Uterus (tissue), 4 donors: ENCODE measurements around the gene MTHFD2L. TPM values are rescaled to one million over a fixed set of nuclear protein-coding genes. Genes with fewer than 3 reads are reported as not detected.

Experiments used
- DNase-seq, 2 donors: peaks; one replicate each; pipeline ENCODE4 v3.0.0-alpha.2; 2019 to 2020
- H3K27ac ChIP-seq, 2 donors: fragments of 200-600 bp; sonication (generic); 1 replicate in 1 of 2; 2 replicates in 1 of 2; pipeline ENCODE4 v1.5.1; 2016 to 2018
- H3K27me3 ChIP-seq, 2 donors: fragments of 200-600 bp; sonication (generic); one replicate each; pipeline ENCODE4 v1.5.1; 2018 to 2019; ENCODE audit warnings: control low read depth in 1 of 2
- H3K36me3 ChIP-seq, 2 donors: fragments of 200-600 bp; sonication (generic); one replicate each; pipeline ENCODE4 v1.5.1; 2019; ENCODE audit warnings: control low read depth in 1 of 2
- H3K4me1 ChIP-seq, 2 donors: fragments of 200-600 bp; sonication (generic); one replicate each; pipeline ENCODE4 v1.5.1; 2018 to 2019; ENCODE audit warnings: control low read depth in 1 of 2
- H3K4me3 ChIP-seq, 2 donors: fragments of 200-600 bp; sonication (generic); 1 replicate in 1 of 2; 2 replicates in 1 of 2; pipeline ENCODE4 v1.5.1; 2018 to 2019; ENCODE audit warnings: mild to moderate bottlenecking in 1 of 2
- H3K9me3 ChIP-seq, 2 donors: fragments of 200-600 bp; sonication (generic); one replicate each; pipeline ENCODE4 v1.5.1; 2019; ENCODE audit warnings: control low read depth in 1 of 2
- POLR2A ChIP-seq, 2 donors: fragments of 450-650 bp; IDR thresholded peaks; one replicate each; pipeline ENCODE4 v1.6.1; 2016; ENCODE audit warnings: antibody characterized with exemption in 2 of 2, mild to moderate bottlenecking in 1 of 2, moderate library complexity in 1 of 2
- intact Hi-C: fragments of 100-400 bp; cut with DNase I; formaldehyde crosslinking; loops from one replicate; pipeline ENCODE4 v1.15.1; 2023; ENCODE audit warnings: low total_unique reads
- total RNA-seq, 4 donors: library from RNA; depleted of rRNA in 3 of 4; stranded (reverse); fragments of >200 nt in 3 of 4; gene quantifications; one replicate each; pipeline versions ENCODE4 v1.1.0 to v1.2.4, GENCODE V29; 2014 to 2023
- TF ChIP-seq, protein P1 (sequence below), 4 experiments: fragments of 200-600 bp in 2 of 4; fragments of 450-650 bp in 2 of 4; sonication (generic) in 2 of 4; IDR thresholded peaks; one replicate each; pipeline ENCODE4 v1.5.1; 2016 to 2019; ENCODE audit warnings: antibody characterized with exemption in 4 of 4, mild to moderate bottlenecking in 2 of 4, moderate library complexity in 1 of 4
- donor health status: DM: yes; HTN: yes; CAD: no.

The MTHFD2L gene
- total RNA-seq, 4 donors from 2014 or later, result 2.4 to 32.5 (median 12.9) TPM

- DNase-seq, result no peak
- intact Hi-C loops, result no loop called here
- no peaks in the 10 kb centered on the region for H3K9me3 ChIP-seq
- H3K36me3 ChIP-seq, result no peaks in the 10 kb centered on the region
- no peak for TF ChIP-seq POLR2A (IDR thresholded peaks at IDR 0.05)
- TF ChIP-seq, protein P1, sequence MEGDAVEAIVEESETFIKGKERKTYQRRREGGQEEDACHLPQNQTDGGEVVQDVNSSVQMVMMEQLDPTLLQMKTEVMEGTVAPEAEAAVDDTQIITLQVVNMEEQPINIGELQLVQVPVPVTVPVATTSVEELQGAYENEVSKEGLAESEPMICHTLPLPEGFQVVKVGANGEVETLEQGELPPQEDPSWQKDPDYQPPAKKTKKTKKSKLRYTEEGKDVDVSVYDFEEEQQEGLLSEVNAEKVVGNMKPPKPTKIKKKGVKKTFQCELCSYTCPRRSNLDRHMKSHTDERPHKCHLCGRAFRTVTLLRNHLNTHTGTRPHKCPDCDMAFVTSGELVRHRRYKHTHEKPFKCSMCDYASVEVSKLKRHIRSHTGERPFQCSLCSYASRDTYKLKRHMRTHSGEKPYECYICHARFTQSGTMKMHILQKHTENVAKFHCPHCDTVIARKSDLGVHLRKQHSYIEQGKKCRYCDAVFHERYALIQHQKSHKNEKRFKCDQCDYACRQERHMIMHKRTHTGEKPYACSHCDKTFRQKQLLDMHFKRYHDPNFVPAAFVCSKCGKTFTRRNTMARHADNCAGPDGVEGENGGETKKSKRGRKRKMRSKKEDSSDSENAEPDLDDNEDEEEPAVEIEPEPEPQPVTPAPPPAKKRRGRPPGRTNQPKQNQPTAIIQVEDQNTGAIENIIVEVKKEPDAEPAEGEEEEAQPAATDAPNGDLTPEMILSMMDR (IDR thresholded peaks at IDR 0.05), result no peak
- no peaks in the 10 kb centered on the region for H3K4me1 ChIP-seq
- no peaks in the 10 kb centered on the region for H3K27me3 ChIP-seq
- H3K27ac ChIP-seq, result no peak overlapping the region
- no peak overlapping the region for H3K4me3 ChIP-seq
Observed at GRCh38 chr4:74315376-74315775, 157.5 kb downstream of the MTHFD2L start.

DNA sequence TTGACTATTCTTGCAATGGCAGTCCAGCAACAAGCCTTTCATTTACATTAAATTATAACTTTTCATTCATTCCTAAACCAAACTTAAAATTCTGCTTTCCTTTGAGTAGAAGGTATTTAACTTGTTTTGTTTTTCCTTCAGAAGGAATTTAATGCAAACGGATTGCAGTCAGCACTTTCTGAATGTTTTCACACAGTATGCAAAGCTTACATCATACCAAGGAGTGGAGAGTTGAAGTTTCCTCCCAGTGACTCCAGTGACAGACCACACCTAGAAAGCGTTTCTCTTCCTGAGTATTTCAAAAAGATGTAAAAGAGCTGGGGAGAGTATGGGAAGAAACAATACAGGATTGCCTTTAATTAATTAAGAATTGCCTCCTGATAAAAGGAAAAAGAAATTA is 158.5 kb downstream of the MTHFD2L start:
- no peaks in the 10 kb centered on the region for H3K9me3 ChIP-seq
- no peak for DNase-seq
- no peaks in the 10 kb centered on the region for H3K4me1 ChIP-seq
- intact Hi-C loops, result no loop called here
- TF ChIP-seq POLR2A (IDR thresholded peaks at IDR 0.05), result no peak
- TF ChIP-seq, protein P1 (IDR thresholded peaks at IDR 0.05), result no peak
- no peak overlapping the region for H3K27ac ChIP-seq
- no peak overlapping the region for H3K4me3 ChIP-seq
- H3K27me3 ChIP-seq, result no peaks in the 10 kb centered on the region
- H3K36me3 ChIP-seq, result no peaks in the 10 kb centered on the region

DNA sequence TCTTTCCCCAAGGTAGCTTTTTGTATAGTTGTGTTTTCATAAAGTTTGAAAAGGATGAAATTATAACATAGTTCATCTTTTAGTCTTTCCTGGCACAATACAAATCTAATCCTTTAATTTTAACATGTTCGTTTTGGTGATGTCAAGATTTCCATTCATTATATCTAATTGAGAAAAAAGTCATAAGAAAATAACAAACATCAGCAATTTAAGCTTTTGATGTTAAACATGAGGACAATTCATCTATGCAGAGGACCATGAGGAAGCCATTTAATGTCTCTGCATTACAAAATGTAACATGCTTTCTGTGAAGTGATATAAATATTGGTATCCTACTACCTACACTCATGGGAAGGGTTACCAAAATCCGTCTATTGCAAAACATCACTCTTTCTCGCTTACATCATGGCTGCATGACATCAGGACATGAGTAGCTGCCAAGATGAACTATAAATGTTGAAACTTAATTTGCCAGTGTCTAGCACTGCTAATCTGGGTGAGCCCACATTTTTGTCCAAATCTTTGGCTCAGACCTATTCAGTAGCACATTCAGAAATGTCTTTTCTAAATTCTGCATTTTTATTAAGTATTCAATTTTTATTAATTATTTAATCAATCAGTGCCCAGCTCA is 159.8 kb downstream of the MTHFD2L start:
- Histone ChIP-seq H3K36me3 (no peaks in the 10 kb centered on the region), H3K4me3 (no peak overlapping the region), H3K9me3 (no peaks in the 10 kb centered on the region), H3K27ac (no peak overlapping the region), H3K27me3 (no peaks in the 10 kb centered on the region), H3K4me1 (no peaks in the 10 kb centered on the region)
- TF ChIP-seq, protein P1 (IDR thresholded peaks at IDR 0.05), result no peak
- TF ChIP-seq POLR2A (IDR thresholded peaks at IDR 0.05), result no peak
- intact Hi-C loops, result no loop called here
- DNase-seq, result no peak

DNA sequence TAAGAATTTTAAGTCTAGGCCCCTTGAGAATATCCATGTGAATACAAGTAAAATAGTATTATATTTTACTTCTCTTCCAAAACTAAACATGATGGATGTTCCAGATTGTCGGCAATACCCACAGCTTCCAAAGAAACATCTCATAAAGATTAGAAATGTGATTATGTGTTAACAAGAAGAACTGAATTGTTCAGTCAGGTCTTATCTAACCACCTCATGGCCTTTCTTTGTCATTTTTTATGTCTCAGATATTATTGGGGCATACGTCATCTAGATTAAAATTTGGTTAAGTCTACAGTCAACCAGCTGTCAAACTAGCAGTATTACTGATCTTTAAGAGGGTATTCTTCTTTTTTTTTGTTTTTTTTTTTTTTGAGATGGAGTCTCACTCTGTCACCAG is 160.4 kb downstream of the MTHFD2L start:
- no peaks in the 10 kb centered on the region for H3K36me3 ChIP-seq
- TF ChIP-seq, protein P1 (IDR thresholded peaks at IDR 0.05), result no peak
- no peak for TF ChIP-seq POLR2A (IDR thresholded peaks at IDR 0.05)

DNA sequence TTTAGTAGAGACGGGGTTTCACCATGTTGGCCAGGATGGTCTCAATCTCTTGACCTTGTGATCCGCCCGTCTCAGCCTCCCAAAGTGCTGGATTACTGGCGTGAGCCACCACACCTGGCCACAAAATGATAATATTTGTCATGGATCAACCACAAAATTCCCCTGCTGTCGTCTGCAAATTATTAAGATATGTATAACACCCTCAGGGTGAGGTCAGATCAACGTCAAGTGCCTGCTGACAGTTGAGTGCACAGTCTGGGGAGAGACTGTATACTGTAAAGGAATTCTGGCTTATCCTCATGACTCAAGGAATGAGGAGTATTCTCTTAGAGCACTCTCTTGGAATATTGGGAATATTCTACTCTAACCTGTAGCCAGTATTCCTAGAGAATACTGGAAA is 161.6 kb downstream of the MTHFD2L start:
- no peak for DNase-seq
- Histone ChIP-seq H3K36me3 (no peaks in the 10 kb centered on the region), H3K4me1 (no peaks in the 10 kb centered on the region), H3K27me3 (no peaks in the 10 kb centered on the region), H3K9me3 (no peaks in the 10 kb centered on the region), H3K27ac (no peak overlapping the region), H3K4me3 (no peak overlapping the region)
- no peak for TF ChIP-seq POLR2A (IDR thresholded peaks at IDR 0.05)
- TF ChIP-seq, protein P1 (IDR thresholded peaks at IDR 0.05), result no peak
- intact Hi-C loops, result no loop called here

More for the DNA sequence above, 160.4 kb downstream of the MTHFD2L start:
- intact Hi-C loops, result no loop called here
- no peak overlapping the region for H3K4me3 ChIP-seq
- H3K27ac ChIP-seq, result no peak overlapping the region
- H3K9me3 ChIP-seq, result no peaks in the 10 kb centered on the region
- DNase-seq, result no peak
- no peaks in the 10 kb centered on the region for H3K4me1 ChIP-seq
- no peaks in the 10 kb centered on the region for H3K27me3 ChIP-seq
